Astrocyte (in vitro differentiated cells and primary cell): ENCODE measurements around the gene CERS6. TPM values are rescaled to one million over a fixed set of nuclear protein-coding genes. Genes with fewer than 3 reads are reported as not detected.

ENCODE experiments used
- DNase-seq: peaks from one replicate; pipeline ENCODE4 v3.0.0-alpha.2; 2010; ENCODE audit warnings: low read depth
- FAIRE-seq: peaks from 2 replicates; lab custom pipeline; 2011; peaks lifted over from hg19 to GRCh38; lab: Jason Lieb, UNC
- H2AFZ ChIP-seq: 2 replicates; pipeline ENCODE4 v1.6.0; 2012; ENCODE audit warnings: low read depth, low read length, inconsistent platforms
- H3K27ac ChIP-seq: 2 replicates; pipeline ENCODE4 v1.5.1; 2011; ENCODE audit warnings: low read depth, low read length, inconsistent platforms
- H3K27me3 ChIP-seq: 2 replicates; pipeline ENCODE4 v1.6.0; 2011; ENCODE audit warnings: low read length, inconsistent platforms; ENCODE audit not compliant: insufficient read depth
- H3K36me3 ChIP-seq: 2 replicates; pipeline ENCODE4 v1.5.1; 2011; ENCODE audit warnings: low read length, inconsistent platforms; ENCODE audit not compliant: insufficient read depth
- H3K4me1 ChIP-seq: 2 replicates; pipeline ENCODE4 v1.5.1; 2011; ENCODE audit warnings: low read length, inconsistent platforms; ENCODE audit not compliant: insufficient read depth
- H3K4me2 ChIP-seq: 2 replicates; pipeline ENCODE4 v1.6.0; 2012; ENCODE audit warnings: low read length, inconsistent platforms
- H3K4me3 ChIP-seq: 2 replicates; pipeline ENCODE4 v1.5.1; 2011; ENCODE audit warnings: low read depth, mild to moderate bottlenecking, low read length, inconsistent platforms; ENCODE audit not compliant: insufficient read depth
- H3K79me2 ChIP-seq: 2 replicates; pipeline ENCODE4 v1.6.0; 2012; ENCODE audit warnings: mild to moderate bottlenecking, low read length, inconsistent platforms; ENCODE audit not compliant: insufficient read depth
- H3K9ac ChIP-seq: 2 replicates; pipeline ENCODE4 v1.6.0; 2012; ENCODE audit warnings: mild to moderate bottlenecking, low read length, inconsistent platforms
- H3K9me3 ChIP-seq: 2 replicates; pipeline ENCODE4 v1.5.1; 2012; ENCODE audit warnings: low read depth, mild to moderate bottlenecking, low read length, inconsistent platforms; ENCODE audit not compliant: insufficient read depth
- H4K20me1 ChIP-seq: 2 replicates; pipeline ENCODE4 v1.6.0; 2012; ENCODE audit warnings: low read length, inconsistent platforms; ENCODE audit not compliant: insufficient read depth
- H3K27ac Mint-ChIP-seq: one replicate; pipeline ENCODE4 v1.8.0; 2021; ENCODE audit warnings: mild to moderate bottlenecking, mixed read lengths; ENCODE audit not compliant: unreplicated experiment
- H3K27me3 Mint-ChIP-seq: one replicate; pipeline ENCODE4 v1.8.0; 2021; ENCODE audit warnings: low read depth, mixed read lengths; ENCODE audit not compliant: unreplicated experiment
- H3K36me3 Mint-ChIP-seq: one replicate; pipeline ENCODE4 v1.8.0; 2021; ENCODE audit warnings: low read depth, mixed read lengths; ENCODE audit not compliant: unreplicated experiment
- H3K4me1 Mint-ChIP-seq: one replicate; pipeline ENCODE4 v1.8.0; 2021; ENCODE audit warnings: low read depth, mixed read lengths; ENCODE audit not compliant: unreplicated experiment
- H3K4me3 Mint-ChIP-seq: one replicate; pipeline ENCODE4 v1.8.0; 2021; ENCODE audit warnings: mild to moderate bottlenecking, moderate library complexity, mixed read lengths; ENCODE audit not compliant: unreplicated experiment
- H3K9me3 Mint-ChIP-seq: one replicate; pipeline ENCODE4 v1.8.0; 2021; ENCODE audit warnings: mild to moderate bottlenecking, mixed read lengths; ENCODE audit not compliant: unreplicated experiment
- EZH2 ChIP-seq: IDR thresholded peaks from 2 replicates; pipeline ENCODE4 v1.6.1; 2012; ENCODE audit warnings: mild to moderate bottlenecking, low read length, inconsistent platforms; ENCODE audit not compliant: insufficient read depth
- total RNA-seq: library from RNA; stranded (reverse); gene quantifications from 2 replicates; pipeline ENCODE4 v1.2.1, GENCODE V29; 2021
- TF ChIP-seq, protein P1 (sequence below): IDR thresholded peaks from 2 replicates; pipeline ENCODE4 v1.5.1; 2011; ENCODE audit warnings: low read depth, mild to moderate bottlenecking, inconsistent platforms, low read length, moderate library complexity; ENCODE audit not compliant: insufficient read depth

Gene CERS6
- total RNA-seq, 1 donor from 2014 or later: 23.4 TPM

DNA sequence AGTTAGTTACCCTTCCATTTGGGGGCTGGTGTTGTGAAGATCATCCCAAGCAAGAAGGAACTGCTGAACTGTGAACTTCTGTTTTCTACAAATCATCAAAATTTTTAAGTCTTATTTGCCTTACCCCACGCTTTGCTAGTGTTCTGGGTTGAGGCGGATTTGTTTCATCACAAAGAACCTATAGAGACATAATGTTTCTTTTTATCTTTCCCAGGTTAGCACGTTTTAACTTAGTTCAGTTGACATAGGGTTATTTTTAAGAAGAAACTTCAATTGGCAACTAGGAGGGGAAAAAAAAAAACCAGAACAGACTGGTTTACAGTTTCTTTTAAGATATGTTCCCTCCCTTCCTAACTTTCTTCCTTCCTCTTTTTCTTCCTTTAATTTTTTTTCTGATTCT lies 31.1 kb upstream of the CERS6 start:
- no peak overlapping the region for H3K4me2 ChIP-seq
- no peak for TF ChIP-seq EZH2
- TF ChIP-seq, protein P1, sequence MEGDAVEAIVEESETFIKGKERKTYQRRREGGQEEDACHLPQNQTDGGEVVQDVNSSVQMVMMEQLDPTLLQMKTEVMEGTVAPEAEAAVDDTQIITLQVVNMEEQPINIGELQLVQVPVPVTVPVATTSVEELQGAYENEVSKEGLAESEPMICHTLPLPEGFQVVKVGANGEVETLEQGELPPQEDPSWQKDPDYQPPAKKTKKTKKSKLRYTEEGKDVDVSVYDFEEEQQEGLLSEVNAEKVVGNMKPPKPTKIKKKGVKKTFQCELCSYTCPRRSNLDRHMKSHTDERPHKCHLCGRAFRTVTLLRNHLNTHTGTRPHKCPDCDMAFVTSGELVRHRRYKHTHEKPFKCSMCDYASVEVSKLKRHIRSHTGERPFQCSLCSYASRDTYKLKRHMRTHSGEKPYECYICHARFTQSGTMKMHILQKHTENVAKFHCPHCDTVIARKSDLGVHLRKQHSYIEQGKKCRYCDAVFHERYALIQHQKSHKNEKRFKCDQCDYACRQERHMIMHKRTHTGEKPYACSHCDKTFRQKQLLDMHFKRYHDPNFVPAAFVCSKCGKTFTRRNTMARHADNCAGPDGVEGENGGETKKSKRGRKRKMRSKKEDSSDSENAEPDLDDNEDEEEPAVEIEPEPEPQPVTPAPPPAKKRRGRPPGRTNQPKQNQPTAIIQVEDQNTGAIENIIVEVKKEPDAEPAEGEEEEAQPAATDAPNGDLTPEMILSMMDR: no peak

DNA sequence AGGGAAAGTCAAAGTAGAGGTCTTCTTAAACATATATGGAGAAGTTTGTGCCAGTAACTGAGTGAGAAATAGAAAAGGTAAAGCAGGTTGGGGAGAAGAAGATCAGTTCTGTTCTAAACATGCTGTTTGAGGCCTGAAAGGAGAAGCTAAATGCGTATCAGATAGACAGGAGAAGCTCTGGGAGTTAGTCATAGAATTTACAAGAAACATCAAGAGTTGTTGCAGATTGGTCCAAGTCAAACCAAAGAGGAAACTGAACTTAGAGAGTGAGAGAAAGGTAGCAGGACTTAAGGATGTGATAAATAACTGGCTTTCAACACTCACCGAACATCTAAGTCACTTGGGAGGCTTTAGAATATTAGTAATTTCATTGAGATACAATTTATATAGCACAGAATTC lies 29.2 kb upstream of the CERS6 start:
- Histone ChIP-seq H3K4me3 (no peak overlapping the region), H3K9me3 (no peaks in the 10 kb centered on the region), H2AFZ (no peak overlapping the region), H3K9ac (no peak overlapping the region), H3K79me2 (no peaks in the 10 kb centered on the region), H3K4me2 (no peak overlapping the region), H3K27me3 (peaks cover 11% of the 10 kb centered on the region), H4K20me1 (no peaks in the 10 kb centered on the region), H3K4me1 (no peaks in the 10 kb centered on the region), H3K27ac (no peak overlapping the region), H3K36me3 (no peaks in the 10 kb centered on the region)
- peaks cover 10% of the 10 kb centered on the region for H3K4me1 Mint-ChIP-seq
- H3K4me3 Mint-ChIP-seq: no peak overlapping the region
- no peaks in the 10 kb centered on the region for H3K9me3 Mint-ChIP-seq
- H3K27me3 Mint-ChIP-seq: no peaks in the 10 kb centered on the region
- no peak for FAIRE-seq
- peak; percentile 8 for DNase-seq
- no peak for TF ChIP-seq EZH2
- TF ChIP-seq, protein P1: no peak
- no peaks in the 10 kb centered on the region for H3K36me3 Mint-ChIP-seq
- H3K27ac Mint-ChIP-seq: peak overlapping the region; percentile 37

More for the DNA sequence above, 31.1 kb upstream of the CERS6 start:
- peaks cover 10% of the 10 kb centered on the region for H3K4me1 Mint-ChIP-seq
- peaks cover 11% of the 10 kb centered on the region for H3K27me3 ChIP-seq
- DNase-seq (no peak), FAIRE-seq (no peak)
- H3K9me3 ChIP-seq: no peaks in the 10 kb centered on the region
- no peaks in the 10 kb centered on the region for H3K4me1 ChIP-seq
- H3K79me2 ChIP-seq: no peaks in the 10 kb centered on the region
- H3K27ac Mint-ChIP-seq: no peak overlapping the region
- H3K4me3 Mint-ChIP-seq: no peak overlapping the region
- no peak overlapping the region for H2AFZ ChIP-seq
- H3K9ac ChIP-seq: no peak overlapping the region
- H3K4me3 ChIP-seq: no peak overlapping the region
- no peaks in the 10 kb centered on the region for H3K36me3 ChIP-seq
- H3K27me3 Mint-ChIP-seq: no peaks in the 10 kb centered on the region
- no peaks in the 10 kb centered on the region for H4K20me1 ChIP-seq
- peaks cover 5% of the 10 kb centered on the region for H3K9me3 Mint-ChIP-seq
- no peaks in the 10 kb centered on the region for H3K36me3 Mint-ChIP-seq
- H3K27ac ChIP-seq: no peak overlapping the region

DNA sequence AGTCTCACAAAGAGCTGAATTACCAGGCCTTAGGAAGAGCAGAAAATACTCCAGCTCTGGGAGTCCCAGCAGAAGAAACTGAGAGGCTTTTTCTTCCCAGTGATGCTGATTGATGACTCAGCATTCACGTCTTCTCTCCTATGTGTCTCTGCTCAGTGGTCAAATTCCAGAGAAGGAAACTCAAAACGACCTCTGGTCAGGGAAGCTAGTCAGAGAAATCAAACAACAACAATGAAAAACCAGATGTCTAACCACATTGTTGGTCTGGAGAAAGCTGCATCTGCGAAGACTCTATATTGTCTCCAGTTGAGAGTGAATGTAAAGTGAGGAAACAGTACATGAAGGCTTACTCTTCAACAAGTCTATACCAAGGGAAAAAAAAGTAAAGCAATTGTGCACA lies 28.6 kb upstream of the CERS6 start:
- H3K27me3 Mint-ChIP-seq: no peaks in the 10 kb centered on the region
- Histone ChIP-seq H3K9ac (no peak overlapping the region), H3K79me2 (no peaks in the 10 kb centered on the region), H3K4me3 (no peak overlapping the region), H2AFZ (no peak overlapping the region), H4K20me1 (no peaks in the 10 kb centered on the region), H3K27me3 (peaks cover 11% of the 10 kb centered on the region), H3K9me3 (no peaks in the 10 kb centered on the region), H3K4me1 (no peaks in the 10 kb centered on the region), H3K4me2 (no peak overlapping the region), H3K27ac (no peak overlapping the region), H3K36me3 (no peaks in the 10 kb centered on the region)
- H3K27ac Mint-ChIP-seq: peak overlapping the region; percentile 50
- H3K4me3 Mint-ChIP-seq: no peak overlapping the region
- H3K9me3 Mint-ChIP-seq: no peaks in the 10 kb centered on the region
- DNase-seq (peak; percentile 95), FAIRE-seq (peak; percentile 77)
- no peaks in the 10 kb centered on the region for H3K36me3 Mint-ChIP-seq
- TF ChIP-seq, protein P1: no peak
- peaks cover 10% of the 10 kb centered on the region for H3K4me1 Mint-ChIP-seq
